ENCODE results near the gene AFF3.

The AFF3 gene

DNA sequence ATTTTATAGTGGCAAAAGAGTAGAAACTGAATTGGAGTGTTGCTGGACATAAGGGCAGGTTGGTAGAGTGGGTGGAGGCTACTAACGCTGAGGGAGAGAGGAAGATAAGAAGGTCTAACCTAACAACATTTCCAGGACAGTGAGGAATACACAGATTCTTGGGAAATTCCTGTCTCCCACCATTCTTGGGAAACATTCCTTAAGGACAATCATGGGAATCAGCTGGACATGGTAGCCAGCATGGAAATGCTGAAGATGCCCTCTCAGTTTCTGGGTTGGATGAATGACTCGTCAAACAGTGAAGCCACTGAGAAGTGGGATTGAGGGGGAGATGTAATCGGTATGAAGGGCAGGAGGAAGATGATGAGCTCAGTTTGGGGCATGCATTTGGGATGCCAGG lies 265.4 kb downstream of the AFF3 start:
- peaks cover 27% of the 10 kb centered on the region for H3K4me1 ChIP-seq
- peaks cover 12% of the 10 kb centered on the region; the same call in 1 of the 2 replicates for H4K20me1 ChIP-seq
- no peak overlapping the region for H3K4me3 ChIP-seq
- H3K27ac ChIP-seq = no peak overlapping the region
- H3K9ac ChIP-seq = no peak overlapping the region
- no peak for TF ChIP-seq Cebpa-rat (IDR thresholded peaks at IDR 0.05)
- no peaks in the 10 kb centered on the region for H3K27me3 ChIP-seq
- no peaks in the 10 kb centered on the region for H3K9me3 ChIP-seq
- H3K36me3 ChIP-seq = no peaks in the 10 kb centered on the region
- H3K4me2 ChIP-seq = no peak overlapping the region

GRCh38 chr2:99875627-99876201 lies 266.7 kb downstream of the AFF3 start:
- H3K4me1 ChIP-seq = peaks cover 20% of the 10 kb centered on the region
- peaks cover 7% of the 10 kb centered on the region; the same call in 1 of the 2 replicates for H4K20me1 ChIP-seq
- H3K36me3 ChIP-seq = no peaks in the 10 kb centered on the region
- H3K27me3 ChIP-seq = no peaks in the 10 kb centered on the region
- H3K9ac ChIP-seq = no peak overlapping the region
- no peak overlapping the region for H3K27ac ChIP-seq
- no peak overlapping the region for H3K4me2 ChIP-seq
- H3K9me3 ChIP-seq = no peaks in the 10 kb centered on the region
- TF ChIP-seq Cebpa-rat (IDR thresholded peaks at IDR 0.05) = no peak
- H3K4me3 ChIP-seq = no peak overlapping the region

- TF ChIP-seq Cebpa-rat (IDR thresholded peaks at IDR 0.05) = no peak
- H3K36me3 ChIP-seq = 0 out of 2 replicates have a peak, but pooled peaks cover 3% of the 10 kb centered on the region
- no peak overlapping the region for H3K9ac ChIP-seq
- H3K27ac ChIP-seq = 0 out of 2 replicates have a peak overlapping the region, but pooled peaks have one; percentile 33
- no peaks in the 10 kb centered on the region for H3K27me3 ChIP-seq
- H3K4me2 ChIP-seq = peak overlapping the region; percentile 56
- H3K4me1 ChIP-seq = peaks cover 55% of the 10 kb centered on the region
- no peak overlapping the region for H3K4me3 ChIP-seq
- no peaks in the 10 kb centered on the region; the same call in 1 of the 2 replicates for H4K20me1 ChIP-seq
- no peaks in the 10 kb centered on the region; the same call in 1 of the 2 replicates for H3K9me3 ChIP-seq
These were observed 274.1 kb downstream of the AFF3 start for GRCh38 chr2:99868260-99868659.

DNA sequence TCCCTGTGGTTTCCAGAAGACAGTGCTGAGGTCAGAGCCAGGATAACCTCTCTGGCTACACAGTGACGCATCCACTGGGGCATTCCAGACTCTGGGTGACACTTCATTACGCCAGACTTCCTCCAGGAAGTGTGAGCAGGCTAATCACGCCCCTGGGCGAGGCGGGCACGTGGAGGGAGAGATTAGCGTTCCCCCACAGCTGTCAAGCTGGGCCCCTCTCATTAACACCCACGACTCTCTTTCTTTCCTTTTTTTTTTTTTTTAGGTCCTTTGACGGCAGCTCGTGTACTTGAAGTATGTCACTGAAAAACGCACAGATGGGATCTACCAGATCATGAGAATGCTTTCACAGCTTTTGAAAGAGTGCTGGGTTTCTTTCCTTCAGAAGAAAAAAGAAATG lies 274.6 kb downstream of the AFF3 start:
- TF ChIP-seq Cebpa-rat (IDR thresholded peaks at IDR 0.05) = no peak
- Histone ChIP-seq H3K9me3 (no peaks in the 10 kb centered on the region; the same call in 1 of the 2 replicates), H3K9ac (no peak overlapping the region), H3K36me3 (0 out of 2 replicates have a peak, but pooled peaks cover 3% of the 10 kb centered on the region), H3K27ac (no peak overlapping the region), H4K20me1 (no peaks in the 10 kb centered on the region; the same call in 1 of the 2 replicates), H3K4me1 (peaks cover 60% of the 10 kb centered on the region), H3K4me2 (peak overlapping the region; percentile 56), H3K27me3 (no peaks in the 10 kb centered on the region), H3K4me3 (no peak overlapping the region)

- no peak for TF ChIP-seq Cebpa-rat (IDR thresholded peaks at IDR 0.05)
- H3K4me1 ChIP-seq = peaks cover 78% of the 10 kb centered on the region
These were observed 276.3 kb downstream of the AFF3 start for GRCh38 chr2:99865818-99866676.

DNA sequence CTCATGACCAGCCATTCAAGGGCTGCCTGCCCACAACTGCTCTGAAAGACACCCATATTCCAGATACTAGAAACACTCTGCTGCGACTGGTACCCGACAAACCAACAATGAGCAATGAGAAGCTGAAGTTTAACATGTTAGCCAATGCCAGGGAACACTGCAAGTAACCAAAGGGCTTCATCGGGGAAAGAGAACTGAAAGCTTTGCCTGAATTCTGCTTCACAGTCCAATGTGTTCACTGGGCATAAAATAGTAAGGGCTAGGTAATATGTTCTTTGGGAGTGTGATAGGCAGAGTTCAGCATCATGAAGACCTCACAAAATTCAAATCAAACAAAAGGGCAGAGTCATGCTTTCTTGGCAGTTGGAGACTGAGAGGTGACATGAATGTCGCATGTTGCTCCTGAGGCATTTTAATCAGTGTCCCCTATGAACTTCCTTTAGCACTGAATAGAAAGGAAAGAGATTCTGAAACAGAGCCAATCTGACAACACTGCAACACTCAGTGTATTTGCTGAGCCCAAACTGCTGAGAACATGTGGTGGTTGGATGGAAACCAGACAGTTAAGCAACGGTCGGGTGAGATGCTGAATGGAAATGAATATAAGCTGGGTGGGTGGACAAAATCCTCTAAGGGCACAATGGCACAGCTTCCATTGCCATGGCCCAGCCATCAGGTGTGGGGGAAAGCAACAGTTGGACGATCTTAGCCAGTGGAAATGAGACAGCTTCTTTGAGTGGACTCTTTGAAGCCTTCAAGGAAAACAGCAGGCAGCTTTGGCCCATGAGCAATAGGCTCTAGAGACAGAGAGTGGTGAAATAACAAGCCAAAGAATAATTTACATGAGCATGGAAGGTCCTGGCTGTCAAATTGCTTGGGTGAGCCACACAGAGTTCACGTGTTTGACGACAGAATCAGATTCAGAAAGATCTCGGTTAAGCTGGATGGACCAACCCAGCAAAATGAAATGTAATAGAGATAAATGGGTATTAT lies 277.5 kb downstream of the AFF3 start:
- no peaks in the 10 kb centered on the region for H3K27me3 ChIP-seq
- H4K20me1 ChIP-seq = no peaks in the 10 kb centered on the region; the same call in 1 of the 2 replicates
- H3K4me2 ChIP-seq = peak overlapping the region; percentile 39
- H3K36me3 ChIP-seq = 0 out of 2 replicates have a peak, but pooled peaks cover 3% of the 10 kb centered on the region
- no peak overlapping the region for H3K4me3 ChIP-seq
- no peak overlapping the region for H3K9ac ChIP-seq
- H3K9me3 ChIP-seq = no peaks in the 10 kb centered on the region; the same call in 1 of the 2 replicates
- H3K4me1 ChIP-seq = peaks cover 83% of the 10 kb centered on the region
- H3K27ac ChIP-seq = 0 out of 2 replicates have a peak overlapping the region, but pooled peaks have one; percentile 5
- no peak for TF ChIP-seq Cebpa-rat (IDR thresholded peaks at IDR 0.05)

More at GRCh38 chr2:99865818-99866676, 276.3 kb downstream of the AFF3 start:
- H3K4me3 ChIP-seq = no peak overlapping the region
- H3K27me3 ChIP-seq = no peaks in the 10 kb centered on the region
- 0 out of 2 replicates have a peak, but pooled peaks cover 3% of the 10 kb centered on the region for H3K36me3 ChIP-seq
- no peaks in the 10 kb centered on the region; the same call in 1 of the 2 replicates for H3K9me3 ChIP-seq
- no peak overlapping the region for H3K27ac ChIP-seq
- H3K4me2 ChIP-seq = no peak overlapping the region
- H3K9ac ChIP-seq = no peak overlapping the region
- H4K20me1 ChIP-seq = no peaks in the 10 kb centered on the region; the same call in 1 of the 2 replicates

DNA sequence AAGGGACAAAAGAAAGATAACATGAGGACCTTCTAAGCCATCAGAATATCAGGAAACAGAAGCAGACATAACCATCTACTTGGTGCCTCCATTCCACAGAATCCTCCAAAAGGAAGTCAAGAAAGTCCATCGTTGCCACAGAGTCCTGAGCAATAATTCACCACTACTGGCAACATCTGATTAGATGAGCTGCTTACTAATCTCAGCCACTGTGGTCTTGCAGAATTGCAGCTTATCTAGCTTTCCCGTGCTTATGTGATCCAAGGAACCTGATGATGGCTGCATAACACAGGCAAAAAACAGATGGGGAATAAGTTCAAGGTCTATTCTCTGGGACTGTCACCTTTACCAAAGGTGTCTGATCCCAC lies 278.5 kb downstream of the AFF3 start:
- Histone ChIP-seq H4K20me1 (no peaks in the 10 kb centered on the region), H3K4me3 (no peak overlapping the region), H3K27me3 (no peaks in the 10 kb centered on the region), H3K9ac (no peak overlapping the region), H3K9me3 (no peaks in the 10 kb centered on the region; the same call in 1 of the 2 replicates), H3K4me1 (peaks cover 83% of the 10 kb centered on the region), H3K4me2 (no peak overlapping the region), H3K36me3 (0 out of 2 replicates have a peak, but pooled peaks cover 3% of the 10 kb centered on the region), H3K27ac (no peak overlapping the region)
- no peak for TF ChIP-seq Cebpa-rat (IDR thresholded peaks at IDR 0.05)

DNA sequence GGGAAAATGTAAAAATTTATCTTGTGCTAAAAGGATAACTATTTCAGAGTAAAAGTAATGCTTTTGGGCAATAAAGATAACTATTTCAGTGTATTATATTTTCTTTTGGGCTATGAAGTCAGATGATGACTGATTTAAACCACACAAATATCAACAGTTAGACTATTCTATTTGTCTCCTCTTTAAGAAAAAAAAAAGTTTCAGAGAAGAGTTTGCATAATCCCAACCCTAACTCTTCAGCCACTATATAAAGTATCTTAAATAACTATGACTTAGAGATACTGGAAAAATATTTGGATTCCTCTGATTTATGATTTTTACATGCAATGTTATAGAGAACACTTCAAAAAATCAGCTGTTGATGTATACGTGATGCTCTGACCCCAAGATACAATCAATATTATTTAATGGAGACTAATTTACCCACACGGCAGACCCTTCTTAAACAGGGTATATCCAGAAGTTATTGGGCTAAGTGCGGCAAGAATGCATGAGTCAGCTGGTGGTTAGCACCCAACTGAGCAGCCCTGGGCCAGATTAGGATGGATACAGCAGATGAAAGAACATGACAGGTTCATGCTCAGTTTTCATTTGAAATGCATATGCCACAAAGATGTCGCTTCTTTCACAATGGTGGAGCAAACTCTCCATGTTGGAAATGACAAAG lies 279.0 kb downstream of the AFF3 start:
- Histone ChIP-seq H3K4me3 (no peak overlapping the region), H3K9me3 (no peaks in the 10 kb centered on the region; the same call in 1 of the 2 replicates), H3K27me3 (no peaks in the 10 kb centered on the region), H4K20me1 (no peaks in the 10 kb centered on the region), H3K36me3 (0 out of 2 replicates have a peak, but pooled peaks cover 3% of the 10 kb centered on the region), H3K27ac (no peak overlapping the region), H3K4me1 (peaks cover 83% of the 10 kb centered on the region), H3K9ac (no peak overlapping the region), H3K4me2 (peak overlapping the region; percentile 84)
- no peak for TF ChIP-seq Cebpa-rat (IDR thresholded peaks at IDR 0.05)

Data from BLaER1 (cell line).